AG04449 (cell line): Measurements from ENCODE around the gene DNAJC30.

Experiments used
- CTCF ChIA-PET: fragments of 350-600 bp; formaldehyde crosslinking; extraction: SDS; loops from one replicate; lab custom pipeline; 2021; ENCODE audit warnings: antibody characterized with exemption; lab: Yijun Ruan, JAX
- POLR2A ChIA-PET: fragments of 400-600, 350-600 bp; formaldehyde crosslinking; extraction: SDS; loops from one replicate; lab custom pipeline; 2020; ENCODE audit warnings: antibody characterized with exemption, inconsistent platforms; lab: Yijun Ruan, JAX
- DNase-seq: peaks from one replicate; pipeline ENCODE4 v3.0.0-alpha.2; 2010; ENCODE audit warnings: low read depth, low spot score
- H3K4me3 ChIP-seq: 2 replicates; pipeline ENCODE4 v1.5.1; 2011; ENCODE audit warnings: low read depth, mild to moderate bottlenecking, control low read depth, low read length
- TF ChIP-seq, protein P1 (sequence below): IDR thresholded peaks from one replicate; pipeline ENCODE4 v1.5.1; 2011; ENCODE audit warnings: mild to moderate bottlenecking, moderate library complexity, low read length, control low read depth, inconsistent platforms; ENCODE audit not compliant: insufficient read depth; ENCODE audit errors: missing control alignments

DNAJC30 gene

DNA sequence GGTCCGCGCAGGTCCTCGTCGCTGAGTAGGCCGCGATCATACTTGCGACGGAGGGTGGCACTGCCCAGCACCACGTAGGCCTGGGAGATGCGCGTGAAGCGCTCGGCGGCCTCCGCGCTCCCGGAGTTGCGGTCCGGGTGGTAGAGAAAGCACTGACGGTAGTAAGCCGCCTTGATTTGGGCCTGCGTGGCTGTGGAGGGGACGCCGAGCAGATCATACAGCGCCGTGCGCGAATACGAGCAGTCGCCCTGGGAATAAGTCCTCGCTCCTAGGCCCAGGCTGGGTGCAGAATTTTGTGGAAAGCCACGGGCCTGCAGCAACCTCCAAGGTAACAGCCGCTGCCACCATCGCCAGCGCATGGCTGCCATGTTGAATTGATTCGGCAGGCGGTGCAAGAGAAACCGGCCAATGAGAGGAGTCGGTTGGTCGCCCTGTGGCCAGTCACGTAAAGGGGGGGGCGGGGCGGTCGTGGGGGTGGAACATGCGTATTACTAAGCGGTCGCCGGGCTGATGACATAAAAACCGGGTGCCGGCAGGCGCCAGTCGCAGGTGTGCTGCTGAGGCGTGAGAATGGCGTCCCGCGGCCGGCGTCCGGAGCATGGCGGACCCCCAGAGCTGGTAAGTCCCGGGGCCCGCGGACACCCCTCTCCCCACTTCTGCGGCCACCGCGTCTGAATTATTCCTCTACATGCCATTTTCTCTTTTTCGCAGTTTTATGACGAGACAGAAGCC lies at the start of gene DNAJC30, which contains the start of gene BUD23:
TSS of gene DNAJC30 (minus strand) at position 398 of the 732 bp plus-strand sequence. CDS start at position 368, 30 bp downstream.
TSS of gene BUD23 (plus strand) at position 542 of the 732 bp plus-strand sequence. CDS start at position 571, 29 bp downstream.
- ChIA-PET CTCF (interaction anchor here (0.7 to 3.2 kb wide), 3 partner anchors 15 to 76 kb away, joined by 4 to 6 read pairs (median 6); no protein-coding TSS in a partner anchor), POLR2A (no interaction called here)
- peak within 1 kb of the TSS; percentile 98 for H3K4me3 ChIP-seq
- TF ChIP-seq, protein P1, sequence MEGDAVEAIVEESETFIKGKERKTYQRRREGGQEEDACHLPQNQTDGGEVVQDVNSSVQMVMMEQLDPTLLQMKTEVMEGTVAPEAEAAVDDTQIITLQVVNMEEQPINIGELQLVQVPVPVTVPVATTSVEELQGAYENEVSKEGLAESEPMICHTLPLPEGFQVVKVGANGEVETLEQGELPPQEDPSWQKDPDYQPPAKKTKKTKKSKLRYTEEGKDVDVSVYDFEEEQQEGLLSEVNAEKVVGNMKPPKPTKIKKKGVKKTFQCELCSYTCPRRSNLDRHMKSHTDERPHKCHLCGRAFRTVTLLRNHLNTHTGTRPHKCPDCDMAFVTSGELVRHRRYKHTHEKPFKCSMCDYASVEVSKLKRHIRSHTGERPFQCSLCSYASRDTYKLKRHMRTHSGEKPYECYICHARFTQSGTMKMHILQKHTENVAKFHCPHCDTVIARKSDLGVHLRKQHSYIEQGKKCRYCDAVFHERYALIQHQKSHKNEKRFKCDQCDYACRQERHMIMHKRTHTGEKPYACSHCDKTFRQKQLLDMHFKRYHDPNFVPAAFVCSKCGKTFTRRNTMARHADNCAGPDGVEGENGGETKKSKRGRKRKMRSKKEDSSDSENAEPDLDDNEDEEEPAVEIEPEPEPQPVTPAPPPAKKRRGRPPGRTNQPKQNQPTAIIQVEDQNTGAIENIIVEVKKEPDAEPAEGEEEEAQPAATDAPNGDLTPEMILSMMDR = no peak
- peak; percentile 69 for DNase-seq

DNA sequence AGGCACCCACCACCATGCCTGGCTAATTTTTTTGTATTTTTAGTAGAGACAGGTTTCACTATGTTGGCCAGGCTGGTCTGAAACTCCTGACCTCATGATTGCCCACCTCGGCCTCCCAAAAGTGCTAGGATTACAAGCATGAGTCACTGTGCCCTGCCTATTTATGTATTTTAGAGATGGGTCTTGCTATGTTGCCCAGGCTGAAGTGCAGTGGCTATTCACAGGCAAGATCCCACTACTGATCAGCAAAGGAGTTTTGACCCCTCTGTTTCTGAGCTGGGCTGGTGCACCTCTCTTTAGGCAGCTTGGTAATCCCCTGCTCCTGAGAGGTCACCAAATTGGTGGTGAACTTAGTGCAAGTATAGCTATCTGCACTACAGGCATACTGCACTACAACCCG lies 49.1 kb upstream of the DNAJC30 start:
- TF ChIP-seq, protein P1 = no peak
- ChIA-PET CTCF (interaction anchor here (1.1 to 16.0 kb wide), 3 partner anchors 27 to 127 kb away, joined by 4 to 231 read pairs (median 4); no protein-coding TSS in a partner anchor), POLR2A (no interaction called here)
- DNase-seq = no peak
- no peak overlapping the region for H3K4me3 ChIP-seq

DNA sequence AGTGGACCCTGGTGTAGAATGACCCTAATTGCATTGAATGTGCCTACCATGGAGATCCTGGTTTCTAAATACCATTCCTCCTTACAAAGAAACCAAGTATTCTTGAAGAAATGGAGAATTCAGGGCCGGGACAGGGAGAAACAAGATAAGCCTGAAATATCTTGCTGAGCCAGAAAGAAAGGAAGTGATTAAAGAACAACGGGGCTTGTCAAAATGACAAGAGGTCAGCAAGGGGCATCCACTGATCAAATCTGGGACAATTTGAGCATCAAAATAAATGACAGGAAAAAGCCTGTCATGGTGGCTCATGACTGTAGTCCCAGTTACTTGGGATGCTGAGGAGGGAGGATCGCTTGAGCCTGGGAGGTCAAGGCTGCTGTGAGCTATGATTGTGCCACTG lies 47.2 kb upstream of the DNAJC30 start:
- TF ChIP-seq, protein P1 = no peak
- no peak for DNase-seq
- ChIA-PET POLR2A (interaction anchor here (0.6 kb wide), 1 partner anchor 245 kb away, joined by 4 read pairs; no protein-coding TSS in a partner anchor), CTCF (interaction anchor here (16.0 kb wide), 1 partner anchor 125 kb away, joined by 231 read pairs; no protein-coding TSS in a partner anchor)
- H3K4me3 ChIP-seq = no peak overlapping the region

DNA sequence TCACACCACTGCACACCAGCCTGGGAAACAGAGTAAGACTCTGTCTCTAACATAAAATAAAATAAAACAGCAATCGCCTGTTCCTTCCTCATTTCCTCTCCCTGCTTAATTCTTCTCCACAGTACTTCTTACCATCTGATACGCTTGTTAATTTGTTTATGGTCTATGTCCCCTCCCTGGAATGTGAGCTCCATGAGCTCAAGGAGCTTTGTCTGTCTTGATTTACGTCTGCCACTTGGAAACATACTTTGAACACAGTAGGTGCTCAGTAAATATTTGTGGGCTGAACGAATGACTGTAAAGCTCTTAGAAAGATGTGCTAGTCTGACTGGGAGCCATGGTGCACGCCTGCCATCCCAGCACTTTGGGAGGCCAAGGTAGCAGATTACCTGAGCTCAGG lies 45.3 kb upstream of the DNAJC30 start:
- CTCF ChIA-PET = interaction anchor here (0.6 to 16.0 kb wide), 15 partner anchors 8 to 210 kb away, joined by 3 to 231 read pairs (median 4); partner anchors contain the start of gene ABHD11
- TF ChIP-seq, protein P1 = no peak
- POLR2A ChIA-PET = interaction anchor here (0.7 kb wide), 1 partner anchor 22 kb away, joined by 3 read pairs; no protein-coding TSS in a partner anchor

DNA sequence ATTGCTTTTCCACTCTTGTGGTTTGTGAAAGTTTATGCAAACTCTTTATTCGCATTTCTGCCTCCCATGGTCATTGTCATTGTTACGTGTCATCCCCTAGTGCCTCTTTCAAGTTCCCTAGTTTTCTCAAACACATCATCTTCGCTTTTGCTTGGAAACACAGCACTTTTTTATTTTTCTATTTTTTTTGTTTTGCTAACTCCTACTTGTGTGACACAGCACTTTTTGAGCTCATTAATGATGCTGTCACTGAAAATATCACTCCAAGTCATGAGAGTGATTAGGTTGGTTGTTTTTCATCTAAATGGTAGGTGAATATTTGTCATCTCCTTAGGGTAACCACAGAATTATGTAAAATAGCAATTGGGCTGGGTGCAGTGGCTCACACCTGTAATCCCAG lies 44.7 kb upstream of the DNAJC30 start:
- CTCF ChIA-PET = interaction anchor here (0.6 to 16.0 kb wide), 12 partner anchors 8 to 209 kb away, joined by 3 to 231 read pairs (median 4); partner anchors contain the start of gene ABHD11
- TF ChIP-seq, protein P1 = no peak
- H3K4me3 ChIP-seq = no peak overlapping the region
- POLR2A ChIA-PET = no interaction called here
- no peak for DNase-seq

More for the DNA sequence above, 45.3 kb upstream of the DNAJC30 start:
- H3K4me3 ChIP-seq = no peak overlapping the region
- DNase-seq = no peak

DNA sequence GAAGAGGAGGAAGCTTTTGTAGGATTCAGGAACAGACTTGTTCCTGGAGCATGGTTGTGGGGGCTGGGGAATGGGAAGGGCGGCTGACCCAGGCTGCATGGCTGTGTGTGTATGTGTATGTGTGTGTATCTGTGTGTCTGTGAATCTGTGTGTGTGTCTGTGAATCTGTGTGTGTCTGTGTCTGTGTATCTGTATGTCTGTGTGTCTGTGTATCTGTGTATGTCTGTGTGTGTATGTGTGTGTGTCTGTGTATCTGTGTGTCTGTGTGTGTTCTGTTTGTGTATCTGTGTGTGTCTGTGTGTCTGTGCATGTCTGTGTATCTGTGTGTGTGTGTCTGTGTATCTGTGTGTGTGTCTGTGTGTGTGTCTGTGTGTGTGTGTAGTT lies 42.8 kb upstream of the DNAJC30 start:
- H3K4me3 ChIP-seq = no peak overlapping the region
- TF ChIP-seq, protein P1 = no peak
- POLR2A ChIA-PET = no interaction called here
- CTCF ChIA-PET = interaction anchor here (0.8 to 8.6 kb wide), 31 partner anchors 10 to 273 kb away, joined by 3 to 219 read pairs (median 5); partner anchors contain the start of genes ABHD11 and VPS37D
- DNase-seq = no peak
